IMR-90 (cell line): ENCODE measurements around the gene CREB5. TPM values are rescaled to one million over a fixed set of nuclear protein-coding genes. Genes with fewer than 3 reads are reported as not detected.

Experiments
- ATAC-seq: fragments of 200-7000 bp; cut with Tn5 transposase; 2 replicates; pipeline ENCODE4 v1.9.1; 2020; ENCODE audit warnings: low read depth, mild to moderate bottlenecking, moderate library complexity
- BruUV-seq: library from RNA; stranded (reverse); fragments of 400-500 nt; replicated peaks from 2 replicates; lab custom pipeline; 2021; lab: Mats Ljungman, UMichigan
- CTCF ChIA-PET: fragments of 300-600 bp; formaldehyde crosslinking; extraction: SDS; loops from one replicate; lab custom pipeline; 2021; ENCODE audit warnings: antibody characterized with exemption; lab: Yijun Ruan, JAX
- POLR2A ChIA-PET: fragments of 300-600 bp; sonication (Branson Sonifier 250); formaldehyde crosslinking; loops from one replicate; lab custom pipeline; 2022; ENCODE audit warnings: antibody characterized with exemption; ENCODE audit not compliant: unreplicated experiment; lab: Charles Lee
- DNase-seq: peaks from one replicate; pipeline ENCODE4 v3.0.0; 2013
- H2AFZ ChIP-seq: replicated peaks from 2 replicates; pipeline ENCODE3; 2013; ENCODE audit warnings: low read length, mild to moderate bottlenecking; ENCODE audit not compliant: poor library complexity
- H2AK5ac ChIP-seq: 2 replicates; pipeline ENCODE4 v1.6.1; 2013; ENCODE audit warnings: low read depth, low read length, inconsistent platforms
- H2AK9ac ChIP-seq: replicated peaks from 2 replicates; pipeline ENCODE3; 2013; ENCODE audit warnings: mild to moderate bottlenecking, low read depth, low read length, moderate library complexity; ENCODE audit not compliant: poor library complexity
- H2BK120ac ChIP-seq: 2 replicates; pipeline ENCODE4 v1.6.1; 2013; ENCODE audit warnings: low read depth, low read length, inconsistent platforms
- H2BK15ac ChIP-seq: 3 replicates; pipeline ENCODE4 v1.6.1; 2013; ENCODE audit warnings: low read depth, low read length, inconsistent platforms
- H2BK20ac ChIP-seq: 2 replicates; pipeline ENCODE4 v1.6.1; 2013; ENCODE audit warnings: low read depth, mild to moderate bottlenecking, inconsistent platforms, low read length, moderate library complexity
- H2BK5ac ChIP-seq: 2 replicates; pipeline ENCODE4 v1.6.1; 2013; ENCODE audit warnings: mild to moderate bottlenecking, low read depth, low read length, inconsistent platforms; ENCODE audit not compliant: poor library complexity, severe bottlenecking
- H3K14ac ChIP-seq: replicated peaks from 2 replicates; pipeline ENCODE4 v1.6.1; 2013; ENCODE audit warnings: low read depth, low read length, inconsistent platforms
- H3K18ac ChIP-seq: 2 replicates; pipeline ENCODE4 v1.6.1; 2013; ENCODE audit warnings: low read depth, low read length, control low read depth
- H3K23ac ChIP-seq: 2 replicates; pipeline ENCODE4 v1.6.1; 2013; ENCODE audit warnings: low read depth, low read length, inconsistent platforms
- H3K27ac ChIP-seq: 2 replicates; pipeline ENCODE4 v1.5.1; 2013; ENCODE audit warnings: mild to moderate bottlenecking, control low read depth, low read length; ENCODE audit not compliant: insufficient read depth
- H3K27me3 ChIP-seq: 2 replicates; pipeline ENCODE4 v1.6.1; 2013; ENCODE audit warnings: low read length; ENCODE audit not compliant: control insufficient read depth, insufficient read depth
- H3K36me3 ChIP-seq: 2 replicates; pipeline ENCODE4 v1.6.1; 2013; ENCODE audit warnings: low read length, mixed read lengths; ENCODE audit not compliant: control insufficient read depth, insufficient read depth
- H3K4ac ChIP-seq: 2 replicates; pipeline ENCODE4 v1.6.1; 2013; ENCODE audit warnings: low read depth, low read length, inconsistent platforms
- H3K4me1 ChIP-seq: 2 replicates; pipeline ENCODE4 v1.6.1; 2013; ENCODE audit warnings: low read length, mixed read lengths; ENCODE audit not compliant: control insufficient read depth, insufficient read depth
- H3K4me2 ChIP-seq: 2 replicates; pipeline ENCODE4 v1.6.1; 2013; ENCODE audit warnings: low read depth, mild to moderate bottlenecking, control low read depth, low read length, moderate library complexity
- H3K4me3 ChIP-seq: 2 replicates; pipeline ENCODE4 v1.5.1; 2013; ENCODE audit warnings: low read depth, mild to moderate bottlenecking, control low read depth, low read length, moderate library complexity; ENCODE audit not compliant: insufficient read depth
- H3K56ac ChIP-seq: 2 replicates; pipeline ENCODE4 v1.6.1; 2013; ENCODE audit warnings: low read length, inconsistent platforms; ENCODE audit not compliant: insufficient read depth; ENCODE audit errors: extremely low read depth
- H3K79me1 ChIP-seq, 2 experiments: 2 replicates each; pipeline ENCODE4 v1.6.1; 2013; ENCODE audit warnings: low read length in 2 of 2, inconsistent platforms in 1 of 2, low read depth in 1 of 2
- H3K9ac ChIP-seq: 2 replicates; pipeline ENCODE4 v1.6.1; 2013; ENCODE audit warnings: low read depth, low read length, control low read depth
- H3K9me1 ChIP-seq: 2 replicates; pipeline ENCODE4 v1.6.1; 2013; ENCODE audit warnings: low read length, inconsistent platforms; ENCODE audit not compliant: insufficient read depth
- H3K9me3 ChIP-seq: 2 replicates; pipeline ENCODE4 v1.6.1; 2013; ENCODE audit warnings: low read length; ENCODE audit not compliant: control insufficient read depth, insufficient read depth
- H4K20me1 ChIP-seq: 2 replicates; pipeline ENCODE4 v1.6.1; 2013; ENCODE audit warnings: low read length, inconsistent platforms; ENCODE audit not compliant: insufficient read depth
- H4K5ac ChIP-seq: 2 replicates; pipeline ENCODE4 v1.6.1; 2013; ENCODE audit warnings: mild to moderate bottlenecking, low read depth, low read length, control low read depth
- H4K8ac ChIP-seq, 2 experiments: 2 replicates each; pipeline ENCODE4 v1.6.1; 2013; ENCODE audit warnings: low read depth in 2 of 2, low read length in 2 of 2, control low read depth in 1 of 2, inconsistent platforms in 1 of 2
- H4K91ac ChIP-seq: 2 replicates; pipeline ENCODE4 v1.6.1; 2013; ENCODE audit warnings: low read depth, low read length, inconsistent platforms; ENCODE audit not compliant: insufficient read depth
- CHD1 ChIP-seq: IDR thresholded peaks from 2 replicates; pipeline ENCODE4 v1.6.1; 2012; ENCODE audit warnings: low read depth, low read length, improper control_type of control experiment
- MXI1 ChIP-seq: IDR thresholded peaks from 2 replicates; pipeline ENCODE4 v1.6.1; 2012; ENCODE audit warnings: low read depth, mild to moderate bottlenecking, low read length, moderate library complexity, borderline replicate concordance
- SMC3 ChIP-seq: fragments of 150-350 bp; IDR thresholded peaks from 2 replicates; pipeline ENCODE4 v1.6.1; 2016; ENCODE audit warnings: low read depth, mild to moderate bottlenecking, antibody characterized with exemption, low read length, moderate library complexity
- WGBS, 2 experiments: methylation state at CpG; one replicate each; pipeline versions ENCODE4 v1.1.5 to v1.1.7; 2013; ENCODE audit warnings: missing lambda C conversion rate in 2 of 2; ENCODE audit not compliant: insufficient read length in 1 of 2; ENCODE audit errors: extremely low coverage in 2 of 2; 5-methylcytosine and 5-hydroxymethylcytosine counted together
- dilution Hi-C: fragments of 300-500 bp; cut with HindIII; formaldehyde crosslinking; loops from one replicate; pipeline ENCODE4 v1.14.3; 2018; ENCODE audit warnings: low sequenced_read_pairs; ENCODE audit not compliant: unreplicated experiment
- in situ Hi-C: fragments of 300-500 bp; cut with MboI; formaldehyde crosslinking; loops from 3 replicates; pipeline ENCODE4 v1.14.3; 2019; ENCODE audit warnings: low sequenced_read_pairs, inconsistent platforms, mixed read lengths
- intact Hi-C: fragments of 100-400 bp; cut with micrococcal nuclease; formaldehyde crosslinking; loops from 2 replicates; pipeline ENCODE4 v1.10.0; 2022
- polyA plus RNA-seq, 3 experiments: library from polyadenylated mRNA; depleted of rRNA; stranded (reverse); fragments of >200 nt; gene quantifications; 2 replicates each; pipeline ENCODE4 v1.2.3, GENCODE V29; 2012; ENCODE audit warnings: low replicate concordance in 1 of 3
- total RNA-seq: library from RNA; depleted of rRNA; stranded (reverse); fragments of >200 nt; gene quantifications from 2 replicates; pipeline ENCODE4 v1.2.3, GENCODE V29; 2012; rRNA removed

The CREB5 gene
- total and polyA plus RNA-seq, 2 of the 4 experiments (the other 2 are of a cell fraction), result 7.3 to 13.1 TPM

DNA sequence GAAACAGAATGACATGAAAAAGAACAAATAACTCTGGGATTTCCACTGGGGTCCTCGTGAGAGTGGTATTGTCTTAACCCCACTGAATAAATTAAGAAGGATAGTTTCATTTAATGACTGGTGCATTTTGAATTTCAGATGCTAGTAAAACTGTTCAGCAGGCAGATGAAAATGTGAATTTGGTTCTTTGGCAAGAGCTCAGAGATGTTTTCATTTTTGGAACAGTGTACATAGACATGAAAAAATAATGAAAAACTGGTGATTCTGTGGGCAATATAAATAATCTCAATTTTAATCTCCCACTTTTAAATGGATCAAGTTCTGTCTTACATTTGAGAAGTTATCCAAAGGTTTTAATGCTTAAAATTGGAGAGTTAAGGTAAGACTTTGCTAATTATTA, 461.7 kb downstream of the CREB5 start:
- Histone ChIP-seq H3K18ac (no peak overlapping the region), H2BK5ac (no peak overlapping the region), H3K4me2 (no peak overlapping the region), H3K9ac (no peak overlapping the region), H3K9me3 (no peaks in the 10 kb centered on the region), H3K27ac (no peak overlapping the region), H2BK20ac (no peak overlapping the region), H3K79me1 (no peaks in the 10 kb centered on the region), H4K8ac (no peak overlapping the region), H3K36me3 (no peaks in the 10 kb centered on the region), H3K27me3 (peaks cover 10% of the 10 kb centered on the region; the same call in 1 of the 2 replicates), H3K4ac (no peak overlapping the region), H3K14ac (no peak overlapping the region), H2BK15ac (no peak overlapping the region), H4K5ac (no peak overlapping the region), H2AK5ac (no peak overlapping the region), H4K20me1 (no peaks in the 10 kb centered on the region), H2AK9ac (no peak overlapping the region), H3K9me1 (no peaks in the 10 kb centered on the region), H4K91ac (no peak overlapping the region), H3K23ac (no peak overlapping the region), H2BK120ac (no peak overlapping the region), H3K4me1 (no peaks in the 10 kb centered on the region), H2AFZ (no peak overlapping the region), H3K56ac (no peak overlapping the region), H3K4me3 (no peak overlapping the region)
- no CpG with 5 or more reads among the region's 1 CpG for WGBS, 2 experiments
- CTCF ChIA-PET, result no interaction called here
- ATAC-seq (no peak), DNase-seq (no peak)
- dilution Hi-C loops, result no loop called here
- POLR2A ChIA-PET, result no interaction called here
- TF ChIP-seq SMC3 (no peak), CHD1 (no peak), MXI1 (no peak)
- BruUV-seq, result no TSS peak
- intact Hi-C loops, result no loop called here
- in situ Hi-C loops, result no loop called here

Other genes starting within 250 kb of the CREB5 start
- gene JAZF1, start 231.7 kb upstream of the CREB5 start, total RNA-seq, result 8.4 and 12.2 TPM in 2 replicates
- 8.6 and 10.5 TPM in 2 replicates for gene JAZF1, start 231.7 kb upstream of the CREB5 start, polyA plus RNA-seq (2012; rRNA removed)